WTC11 (cell line): ENCODE results near the gene DNPH1. TPM values are rescaled to one million over a fixed set of nuclear protein-coding genes. Genes with fewer than 3 reads are reported as not detected.

ENCODE experiments used
- ATAC-seq: fragments of 200-7000 bp; cut with Tn5 transposase; 2 replicates; pipeline ENCODE4 v1.10.0; 2021; ENCODE audit warnings: mild to moderate bottlenecking, moderate library complexity
- CTCF ChIA-PET: fragments of 300-600 bp; sonication (Branson Sonifier 250); formaldehyde crosslinking; loops from one replicate; lab custom pipeline; 2021; ENCODE audit warnings: antibody characterized with exemption; lab: Charles Lee
- POLR2A ChIA-PET: fragments of 350-600 bp; sonication (Branson Sonifier 250); formaldehyde crosslinking; loops from one replicate; lab custom pipeline; 2021; ENCODE audit warnings: antibody characterized with exemption; lab: Charles Lee
- DNase-seq: peaks from one replicate; pipeline ENCODE4 v3.0.0; 2021; ENCODE audit warnings: low spot score
- H3K27ac Mint-ChIP-seq: 2 replicates; pipeline ENCODE4 v1.8.0; 2021; ENCODE audit warnings: mixed read lengths
- H3K27me3 Mint-ChIP-seq: 2 replicates; pipeline ENCODE4 v1.8.0; 2021; ENCODE audit warnings: low read depth, mild to moderate bottlenecking, moderate library complexity, mixed read lengths
- H3K36me3 Mint-ChIP-seq: 2 replicates; pipeline ENCODE4 v1.8.0; 2021; ENCODE audit warnings: mixed read lengths
- H3K4me1 Mint-ChIP-seq: 2 replicates; pipeline ENCODE4 v1.8.0; 2022; ENCODE audit warnings: mixed read lengths
- H3K4me3 Mint-ChIP-seq: 2 replicates; pipeline ENCODE4 v1.8.0; 2021; ENCODE audit warnings: mild to moderate bottlenecking, moderate library complexity, mixed read lengths
- H3K9me3 Mint-ChIP-seq: 2 replicates; pipeline ENCODE4 v1.8.0; 2021; ENCODE audit warnings: mixed read lengths
- ATF6 ChIP-seq: sonication (generic); formaldehyde crosslinking; IDR thresholded peaks from 2 replicates; pipeline ENCODE4 v1.8.1; 2023; ENCODE audit warnings: mild to moderate bottlenecking, missing genetic modification reagents
- E2F1 ChIP-seq: sonication (generic); formaldehyde crosslinking; IDR thresholded peaks from 2 replicates; pipeline ENCODE4 v1.8.0; 2022; ENCODE audit warnings: mild to moderate bottlenecking, missing genetic modification reagents
- ELF4 ChIP-seq: sonication (generic); formaldehyde crosslinking; IDR thresholded peaks from 2 replicates; pipeline ENCODE4 v1.8.1; 2022; ENCODE audit warnings: low read depth, mild to moderate bottlenecking, moderate library complexity, missing genetic modification reagents
- ERG ChIP-seq: fragments of 250-450 bp; sonication (Bioruptor Pico); IDR thresholded peaks from 2 replicates; pipeline ENCODE4 v1.8.0; 2021; ENCODE audit warnings: mild to moderate bottlenecking
- FOXP1 ChIP-seq: sonication (generic); formaldehyde crosslinking; IDR thresholded peaks from 2 replicates; pipeline ENCODE4 v1.8.0; 2022; ENCODE audit warnings: missing genetic modification reagents, mild to moderate bottlenecking, moderate library complexity, borderline replicate concordance
- HMGA2 ChIP-seq: fragments of 250-450 bp; sonication (Bioruptor Pico); IDR thresholded peaks from 2 replicates; pipeline ENCODE4 v1.4.0; 2021; ENCODE audit warnings: mild to moderate bottlenecking, moderate library complexity
- MXD4 ChIP-seq: fragments of 250-450 bp; sonication (Bioruptor Pico); IDR thresholded peaks from 2 replicates; pipeline ENCODE4 v1.8.0; 2021; ENCODE audit warnings: mild to moderate bottlenecking, moderate library complexity, borderline replicate concordance
- MYBL2 ChIP-seq: sonication (generic); formaldehyde crosslinking; IDR thresholded peaks from 2 replicates; pipeline ENCODE4 v1.8.1; 2023; ENCODE audit warnings: mild to moderate bottlenecking, moderate library complexity, missing genetic modification reagents
- NFATC4 ChIP-seq: fragments of 250-450 bp; sonication (Bioruptor Pico); IDR thresholded peaks from 2 replicates; pipeline ENCODE4 v1.9.0; 2021; ENCODE audit warnings: mild to moderate bottlenecking
- TCF7 ChIP-seq: sonication (generic); formaldehyde crosslinking; IDR thresholded peaks from 2 replicates; pipeline ENCODE4 v1.8.0; 2022; ENCODE audit warnings: mild to moderate bottlenecking, low read depth, missing genetic modification reagents, moderate library complexity
- ZNF232 ChIP-seq: sonication (generic); formaldehyde crosslinking; IDR thresholded peaks from 2 replicates; pipeline ENCODE4 v1.8.0; 2022; ENCODE audit warnings: mild to moderate bottlenecking, missing genetic modification reagents
- ZNF396 ChIP-seq: fragments of 250-450 bp; sonication (Bioruptor Pico); IDR thresholded peaks from 2 replicates; pipeline ENCODE4 v1.8.0; 2021; ENCODE audit warnings: mild to moderate bottlenecking, moderate library complexity, borderline replicate concordance
- total RNA-seq: library from RNA; stranded (reverse); gene quantifications from 3 replicates; pipeline ENCODE4 v1.2.3, GENCODE V29; 2021
- TF ChIP-seq, protein P1 (sequence below): sonication (generic); formaldehyde crosslinking; IDR thresholded peaks from 2 replicates; pipeline ENCODE4 v1.8.0; 2022; ENCODE audit warnings: mild to moderate bottlenecking, missing genetic modification reagents
- TF ChIP-seq, protein P2 (sequence below): sonication (generic); formaldehyde crosslinking; IDR thresholded peaks from 2 replicates; pipeline ENCODE4 v1.8.1; 2022; ENCODE audit warnings: low read depth, mild to moderate bottlenecking, moderate library complexity, missing genetic modification reagents, borderline replicate concordance
- TF ChIP-seq, protein P3 (sequence below): sonication (generic); formaldehyde crosslinking; IDR thresholded peaks from 2 replicates; pipeline ENCODE4 v1.8.1; 2023; ENCODE audit warnings: mild to moderate bottlenecking, missing genetic modification reagents, moderate library complexity

DNPH1 gene
- total RNA-seq, 1 experiment from 2014 or later: 48.4 TPM

- TF ChIP-seq ATF6 (CRISPR knock-in tag) (no peak), ERG (CRISPR knock-in tag) (no peak), NFATC4 (CRISPR knock-in tag) (no peak), HMGA2 (no peak), FOXP1 (CRISPR knock-in tag) (no peak), ZNF232 (no peak)
Measured at GRCh38 chr6:43178951-43179830, 50.1 kb downstream of the DNPH1 start (continued).

- TF ChIP-seq ZNF396 (CRISPR knock-in tag): no peak
- TF ChIP-seq, protein P1, sequence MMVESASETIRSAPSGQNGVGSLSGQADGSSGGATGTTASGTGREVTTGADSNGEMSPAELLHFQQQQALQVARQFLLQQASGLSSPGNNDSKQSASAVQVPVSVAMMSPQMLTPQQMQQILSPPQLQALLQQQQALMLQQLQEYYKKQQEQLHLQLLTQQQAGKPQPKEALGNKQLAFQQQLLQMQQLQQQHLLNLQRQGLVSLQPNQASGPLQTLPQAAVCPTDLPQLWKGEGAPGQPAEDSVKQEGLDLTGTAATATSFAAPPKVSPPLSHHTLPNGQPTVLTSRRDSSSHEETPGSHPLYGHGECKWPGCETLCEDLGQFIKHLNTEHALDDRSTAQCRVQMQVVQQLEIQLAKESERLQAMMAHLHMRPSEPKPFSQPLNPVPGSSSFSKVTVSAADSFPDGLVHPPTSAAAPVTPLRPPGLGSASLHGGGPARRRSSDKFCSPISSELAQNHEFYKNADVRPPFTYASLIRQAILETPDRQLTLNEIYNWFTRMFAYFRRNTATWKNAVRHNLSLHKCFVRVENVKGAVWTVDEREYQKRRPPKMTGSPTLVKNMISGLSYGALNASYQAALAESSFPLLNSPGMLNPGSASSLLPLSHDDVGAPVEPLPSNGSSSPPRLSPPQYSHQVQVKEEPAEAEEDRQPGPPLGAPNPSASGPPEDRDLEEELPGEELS: no peak
- no peak for TF ChIP-seq ZNF232
- TF ChIP-seq, protein P2, sequence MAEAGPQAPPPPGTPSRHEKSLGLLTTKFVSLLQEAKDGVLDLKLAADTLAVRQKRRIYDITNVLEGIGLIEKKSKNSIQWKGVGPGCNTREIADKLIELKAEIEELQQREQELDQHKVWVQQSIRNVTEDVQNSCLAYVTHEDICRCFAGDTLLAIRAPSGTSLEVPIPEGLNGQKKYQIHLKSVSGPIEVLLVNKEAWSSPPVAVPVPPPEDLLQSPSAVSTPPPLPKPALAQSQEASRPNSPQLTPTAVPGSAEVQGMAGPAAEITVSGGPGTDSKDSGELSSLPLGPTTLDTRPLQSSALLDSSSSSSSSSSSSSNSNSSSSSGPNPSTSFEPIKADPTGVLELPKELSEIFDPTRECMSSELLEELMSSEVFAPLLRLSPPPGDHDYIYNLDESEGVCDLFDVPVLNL (CRISPR knock-in tag): no peak
- no peak for TF ChIP-seq MYBL2
- TF ChIP-seq TCF7 (CRISPR knock-in tag): no peak
- TF ChIP-seq MXD4: no peak
- no peak for TF ChIP-seq ERG (CRISPR knock-in tag)
- TF ChIP-seq E2F1 (CRISPR knock-in tag): no peak
- TF ChIP-seq, protein P3, sequence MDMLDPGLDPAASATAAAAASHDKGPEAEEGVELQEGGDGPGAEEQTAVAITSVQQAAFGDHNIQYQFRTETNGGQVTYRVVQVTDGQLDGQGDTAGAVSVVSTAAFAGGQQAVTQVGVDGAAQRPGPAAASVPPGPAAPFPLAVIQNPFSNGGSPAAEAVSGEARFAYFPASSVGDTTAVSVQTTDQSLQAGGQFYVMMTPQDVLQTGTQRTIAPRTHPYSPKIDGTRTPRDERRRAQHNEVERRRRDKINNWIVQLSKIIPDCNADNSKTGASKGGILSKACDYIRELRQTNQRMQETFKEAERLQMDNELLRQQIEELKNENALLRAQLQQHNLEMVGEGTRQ: no peak
- no peak for TF ChIP-seq ELF4 (CRISPR knock-in tag)
- TF ChIP-seq, all 79 proteins: peak for 0
- H3K4me1 Mint-ChIP-seq: peaks cover 32% of the 10 kb centered on the region
- no peak overlapping the region for H3K27ac Mint-ChIP-seq
- H3K27me3 Mint-ChIP-seq: no peaks in the 10 kb centered on the region
- peaks cover 36% of the 10 kb centered on the region for H3K36me3 Mint-ChIP-seq
- no peak for DNase-seq
- no peak for ATAC-seq
- ChIA-PET CTCF (no interaction called here), POLR2A (no interaction called here)
- no peaks in the 10 kb centered on the region for H3K9me3 Mint-ChIP-seq
- H3K4me3 Mint-ChIP-seq: no peak overlapping the region
Measured at GRCh38 chr6:43178150-43178549, 51.1 kb downstream of the DNPH1 start.
